ENCODE data around the gene CCDC85B. TPM values are rescaled to one million over a fixed set of nuclear protein-coding genes. Genes with fewer than 3 reads are reported as not detected.

The CCDC85B gene
- total and polyA plus RNA-seq, 2 experiments from 2014 or later = 15.1 to 41.6 TPM

DNA sequence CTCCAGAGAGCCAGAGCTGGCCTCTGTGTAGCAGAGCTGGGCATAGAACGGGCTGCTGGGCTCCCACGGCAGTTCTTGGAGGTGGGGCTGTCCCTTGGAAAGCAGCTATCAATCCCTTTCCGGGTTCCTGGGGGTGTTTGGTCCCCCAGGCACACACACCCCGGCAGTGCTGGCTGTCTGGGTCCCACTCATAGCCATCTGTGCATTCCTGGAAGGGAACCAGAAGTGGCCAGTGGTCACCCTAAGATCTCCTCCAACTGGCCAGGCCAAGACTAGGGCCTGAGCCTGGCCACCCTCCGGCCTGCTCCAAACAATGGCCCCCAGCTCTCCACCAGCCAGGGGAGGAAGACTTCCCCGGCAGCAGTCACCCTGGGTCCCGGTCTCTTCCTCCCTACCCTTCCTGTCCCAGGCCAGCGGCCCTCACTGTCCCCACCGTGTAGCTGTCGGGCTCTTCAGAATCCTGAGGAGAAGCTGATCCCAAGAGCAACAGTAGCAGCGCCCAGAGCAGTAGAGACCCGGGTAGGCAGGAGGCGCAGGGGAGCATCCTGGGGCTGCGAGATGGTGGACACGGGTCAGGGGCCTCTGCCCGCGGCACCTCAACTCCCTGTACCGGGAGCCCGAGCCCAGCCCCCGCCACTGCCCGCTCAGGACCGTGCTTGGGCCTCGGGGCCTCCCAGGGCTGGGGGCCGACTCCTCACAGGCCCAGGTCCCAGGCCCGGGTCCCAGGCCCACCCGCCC, 18.5 kb upstream of the CCDC85B start:
- Histone ChIP-seq H4K20me1 (ENCODE audit: insufficient read depth, poor library complexity, severe bottlenecking) (no peaks in the 10 kb centered on the region), H2AFZ (peak overlapping the region; percentile 52), H3K27me3 (no peaks in the 10 kb centered on the region), H3K4me2 (peak overlapping the region; percentile 99), H3K36me3 (replicated peaks; ENCODE audit: insufficient read depth, low read depth) (no peaks in the 10 kb centered on the region), H3K9me2 (replicated peaks; ENCODE audit: insufficient read depth) (no peaks in the 10 kb centered on the region), H3K79me2 (no peaks in the 10 kb centered on the region), H3K27ac (peak overlapping the region; percentile 65), H3K4me1 (ENCODE audit: insufficient read depth) (no peaks in the 10 kb centered on the region), H3K4me3 (peak overlapping the region; percentile 58), H3K9me3 (ENCODE audit: low read depth) (no peaks in the 10 kb centered on the region)
- no peak for TF ChIP-seq EZH2phosphoT487 (IDR thresholded peaks at IDR 0.05; ENCODE audit: low read depth, severe bottlenecking, unreplicated experiment)
- no peak for TF ChIP-seq EZH2 (IDR thresholded peaks at IDR 0.05; ENCODE audit: borderline replicate concordance)
- TF ChIP-seq, protein P1, sequence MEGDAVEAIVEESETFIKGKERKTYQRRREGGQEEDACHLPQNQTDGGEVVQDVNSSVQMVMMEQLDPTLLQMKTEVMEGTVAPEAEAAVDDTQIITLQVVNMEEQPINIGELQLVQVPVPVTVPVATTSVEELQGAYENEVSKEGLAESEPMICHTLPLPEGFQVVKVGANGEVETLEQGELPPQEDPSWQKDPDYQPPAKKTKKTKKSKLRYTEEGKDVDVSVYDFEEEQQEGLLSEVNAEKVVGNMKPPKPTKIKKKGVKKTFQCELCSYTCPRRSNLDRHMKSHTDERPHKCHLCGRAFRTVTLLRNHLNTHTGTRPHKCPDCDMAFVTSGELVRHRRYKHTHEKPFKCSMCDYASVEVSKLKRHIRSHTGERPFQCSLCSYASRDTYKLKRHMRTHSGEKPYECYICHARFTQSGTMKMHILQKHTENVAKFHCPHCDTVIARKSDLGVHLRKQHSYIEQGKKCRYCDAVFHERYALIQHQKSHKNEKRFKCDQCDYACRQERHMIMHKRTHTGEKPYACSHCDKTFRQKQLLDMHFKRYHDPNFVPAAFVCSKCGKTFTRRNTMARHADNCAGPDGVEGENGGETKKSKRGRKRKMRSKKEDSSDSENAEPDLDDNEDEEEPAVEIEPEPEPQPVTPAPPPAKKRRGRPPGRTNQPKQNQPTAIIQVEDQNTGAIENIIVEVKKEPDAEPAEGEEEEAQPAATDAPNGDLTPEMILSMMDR (IDR thresholded peaks at IDR 0.05; ENCODE audit: poor library complexity) = no peak
- peak; percentile 68 for DNase-seq (ENCODE audit: low spot score)
- WGBS (ENCODE audit: low lambda C conversion rate, missing lambda C conversion rate) = 31% methylated on average over 18 of the region's 26 CpGs

- Histone ChIP-seq H2AFZ (peak within 1 kb of the TSS; percentile 52), H3K27me3 (no peaks in the 10 kb centered on the region), H3K27ac (peak within 1 kb of the TSS; percentile 80), H3K4me2 (peak within 1 kb of the TSS; percentile 99), H3K36me3 (replicated peaks; ENCODE audit: insufficient read depth, low read depth) (no peaks in the 10 kb centered on the region), H4K20me1 (ENCODE audit: insufficient read depth, poor library complexity, severe bottlenecking) (no peaks in the 10 kb centered on the region), H3K4me3 (peak within 1 kb of the TSS; percentile 58), H3K79me2 (no peaks in the 10 kb centered on the region), H3K9me2 (replicated peaks; ENCODE audit: insufficient read depth) (no peaks in the 10 kb centered on the region), H3K9me3 (ENCODE audit: low read depth) (no peaks in the 10 kb centered on the region), H3K4me1 (ENCODE audit: insufficient read depth) (no peaks in the 10 kb centered on the region)
- 1% methylated on average over 43 of the region's 69 CpGs for WGBS (ENCODE audit: low lambda C conversion rate, missing lambda C conversion rate)
- TF ChIP-seq EZH2phosphoT487 (IDR thresholded peaks at IDR 0.05; ENCODE audit: low read depth, severe bottlenecking, unreplicated experiment) (no peak), EZH2 (IDR thresholded peaks at IDR 0.05; ENCODE audit: borderline replicate concordance) (no peak)
- TF ChIP-seq, protein P1 (IDR thresholded peaks at IDR 0.05; ENCODE audit: poor library complexity) = no peak
- peak; percentile 73 for DNase-seq (ENCODE audit: low spot score)
Measured at GRCh38 chr11:65872586-65873317, 17.7 kb upstream of the CCDC85B start, which contains the start of gene EFEMP2. Gene EFEMP2 (minus strand): TSS chr11:65872800. CDS start chr11:65872354, 446 bp downstream.

- Histone ChIP-seq H3K27ac (peak overlapping the region; percentile 80), H3K4me2 (peak overlapping the region; percentile 99), H3K9me3 (ENCODE audit: low read depth) (no peaks in the 10 kb centered on the region), H3K4me3 (peak overlapping the region; percentile 58), H3K79me2 (no peaks in the 10 kb centered on the region), H3K27me3 (no peaks in the 10 kb centered on the region), H4K20me1 (ENCODE audit: insufficient read depth, poor library complexity, severe bottlenecking) (no peaks in the 10 kb centered on the region), H3K4me1 (ENCODE audit: insufficient read depth) (no peaks in the 10 kb centered on the region), H3K36me3 (replicated peaks; ENCODE audit: insufficient read depth, low read depth) (no peaks in the 10 kb centered on the region), H3K9me2 (replicated peaks; ENCODE audit: insufficient read depth) (no peaks in the 10 kb centered on the region), H2AFZ (peak overlapping the region; percentile 52)
- TF ChIP-seq EZH2phosphoT487 (IDR thresholded peaks at IDR 0.05; ENCODE audit: low read depth, severe bottlenecking, unreplicated experiment) (no peak), EZH2 (IDR thresholded peaks at IDR 0.05; ENCODE audit: borderline replicate concordance) (no peak)
- TF ChIP-seq, protein P1 (IDR thresholded peaks at IDR 0.05; ENCODE audit: poor library complexity) = no peak
- 15% methylated on average over 39 of the region's 54 CpGs for WGBS (ENCODE audit: low lambda C conversion rate, missing lambda C conversion rate)
- DNase-seq (ENCODE audit: low spot score) = peak; percentile 98
Measured at GRCh38 chr11:65873318-65874156, 16.9 kb upstream of the CCDC85B start.
